Adipocyte (in vitro differentiated cells): ENCODE measurements around the gene CCR3.

ENCODE experiments used
- DNase-seq: peaks from one replicate; pipeline ENCODE4 v3.0.0-alpha.2; 2015; ENCODE audit warnings: low read depth
- H3K27me3 ChIP-seq: replicated peaks from 2 replicates; pipeline ENCODE4 v1.7.0; 2013; ENCODE audit warnings: mild to moderate bottlenecking, low read length, moderate library complexity; ENCODE audit not compliant: control insufficient read depth, insufficient read depth
- H3K36me3 ChIP-seq: 2 replicates; pipeline ENCODE4 v1.7.0; 2013; ENCODE audit warnings: low read length, mild to moderate bottlenecking, moderate library complexity; ENCODE audit not compliant: control insufficient read depth, insufficient read depth, severe bottlenecking
- H3K4me1 ChIP-seq: 2 replicates; pipeline ENCODE4 v1.7.0; 2013; ENCODE audit warnings: mild to moderate bottlenecking, low read length, moderate library complexity; ENCODE audit not compliant: control insufficient read depth, insufficient read depth
- H3K4me3 ChIP-seq: 2 replicates; pipeline ENCODE4 v1.7.0; 2013; ENCODE audit warnings: mild to moderate bottlenecking, low read length, moderate library complexity
- H3K9ac ChIP-seq: 2 replicates; pipeline ENCODE4 v1.7.0; 2013; ENCODE audit warnings: mild to moderate bottlenecking, low read length, moderate library complexity
- H3K9me3 ChIP-seq: 2 replicates; pipeline ENCODE4 v1.7.0; 2013; ENCODE audit warnings: mild to moderate bottlenecking, low read length, moderate library complexity; ENCODE audit not compliant: control insufficient read depth

CCR3 gene

DNA sequence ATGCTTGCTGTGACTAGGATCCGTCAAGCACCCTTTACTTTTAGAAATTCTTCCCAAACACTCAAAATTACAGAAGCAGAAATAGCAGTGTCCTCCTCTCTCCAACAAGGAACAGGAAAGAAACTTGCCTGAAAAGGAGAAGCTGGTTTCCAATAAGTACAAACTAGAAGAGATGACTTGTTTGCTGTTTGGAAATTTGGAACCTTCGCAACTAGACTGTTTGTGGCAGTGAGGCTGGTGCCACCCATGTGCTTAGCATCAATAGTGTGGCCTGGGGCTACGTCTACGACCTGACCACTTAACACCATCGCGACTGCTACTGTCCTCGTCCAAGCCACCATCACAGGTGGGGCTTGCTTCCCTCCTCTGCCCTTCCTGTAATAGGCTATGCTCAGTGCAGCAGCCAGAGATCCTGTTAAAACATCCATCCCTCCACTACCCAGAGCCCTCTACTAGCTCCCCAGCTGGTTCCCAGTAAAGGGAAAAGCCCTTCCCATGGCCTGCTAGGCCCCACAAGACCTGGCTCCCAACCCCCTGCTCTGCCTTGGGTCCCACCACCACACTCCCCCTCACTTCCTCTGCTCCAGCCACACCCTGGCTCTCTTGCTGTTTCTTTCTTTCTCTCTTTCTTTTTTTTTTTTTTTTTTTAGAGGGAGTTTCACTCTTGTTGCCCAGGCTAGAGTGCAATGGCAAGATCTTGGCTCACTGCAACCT is 59.0 kb downstream of the CCR3 start:
- no peaks in the 10 kb centered on the region for H3K36me3 ChIP-seq
- no peak overlapping the region for H3K9ac ChIP-seq
- no peak for DNase-seq
- H3K9me3 ChIP-seq = no peaks in the 10 kb centered on the region
- no peak overlapping the region for H3K4me3 ChIP-seq
- H3K27me3 ChIP-seq = peaks cover 4% of the 10 kb centered on the region
- no peaks in the 10 kb centered on the region for H3K4me1 ChIP-seq

DNA sequence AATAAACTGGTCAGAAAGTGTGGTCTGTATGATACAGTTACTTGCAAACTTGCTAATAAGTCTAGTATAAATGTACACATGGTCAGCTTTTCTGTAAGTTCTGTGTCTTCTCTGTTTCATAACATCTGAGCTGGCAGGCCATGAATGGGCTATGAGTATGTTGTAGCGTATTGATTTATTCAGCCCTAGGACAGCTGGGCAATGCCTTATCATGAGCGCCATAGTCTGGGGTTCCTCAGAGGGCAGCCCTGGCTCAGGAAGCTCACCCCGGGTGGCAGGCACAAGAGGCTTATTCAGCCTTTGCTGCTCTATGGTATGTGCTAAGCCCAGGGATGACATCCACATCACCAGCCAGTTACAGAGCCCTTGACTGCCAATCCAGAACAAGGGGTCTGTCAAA is 61.0 kb downstream of the CCR3 start:
- no peaks in the 10 kb centered on the region for H3K36me3 ChIP-seq
- no peak for DNase-seq
- H3K27me3 ChIP-seq = peaks cover 4% of the 10 kb centered on the region
- no peaks in the 10 kb centered on the region for H3K9me3 ChIP-seq
- no peak overlapping the region for H3K9ac ChIP-seq
- H3K4me3 ChIP-seq = no peak overlapping the region
- H3K4me1 ChIP-seq = no peaks in the 10 kb centered on the region

- Histone ChIP-seq H3K4me1 (no peaks in the 10 kb centered on the region), H3K9me3 (no peaks in the 10 kb centered on the region), H3K9ac (no peak overlapping the region), H3K4me3 (no peak overlapping the region), H3K27me3 (peaks cover 4% of the 10 kb centered on the region), H3K36me3 (no peaks in the 10 kb centered on the region)
- no peak for DNase-seq
Observed at GRCh38 chr3:46304739-46305138, 62.5 kb downstream of the CCR3 start.

- Histone ChIP-seq H3K36me3 (no peaks in the 10 kb centered on the region), H3K27me3 (peaks cover 4% of the 10 kb centered on the region), H3K4me3 (no peak overlapping the region), H3K9ac (no peak overlapping the region), H3K9me3 (peaks cover 3% of the 10 kb centered on the region), H3K4me1 (peaks cover 6% of the 10 kb centered on the region)
- DNase-seq = peak; percentile 7
Observed at GRCh38 chr3:46312991-46313390, 70.7 kb downstream of the CCR3 start.

GRCh38 chr3:46314517-46314916 is 72.3 kb downstream of the CCR3 start:
- Histone ChIP-seq H3K9ac (no peak overlapping the region), H3K27me3 (peaks cover 4% of the 10 kb centered on the region), H3K9me3 (peaks cover 3% of the 10 kb centered on the region), H3K4me1 (peaks cover 6% of the 10 kb centered on the region), H3K36me3 (no peaks in the 10 kb centered on the region), H3K4me3 (no peak overlapping the region)
- no peak for DNase-seq

GRCh38 chr3:46316206-46316605 is 73.9 kb downstream of the CCR3 start:
- Histone ChIP-seq H3K9ac (no peak overlapping the region), H3K4me1 (peaks cover 6% of the 10 kb centered on the region), H3K4me3 (no peak overlapping the region), H3K36me3 (no peaks in the 10 kb centered on the region), H3K27me3 (peaks cover 4% of the 10 kb centered on the region), H3K9me3 (peaks cover 3% of the 10 kb centered on the region)
- no peak for DNase-seq
